HEK293 (cell line): ENCODE results near the gene SS18L1.

Experiments
- CTCF ChIA-PET: fragments of 350-600 bp; formaldehyde crosslinking; extraction: SDS; loops from one replicate; lab custom pipeline; 2021; ENCODE audit warnings: antibody characterized with exemption; lab: Yijun Ruan, JAX
- POLR2A ChIA-PET: fragments of 300-600 bp; formaldehyde crosslinking; extraction: SDS; loops from one replicate; lab custom pipeline; 2020; ENCODE audit warnings: antibody characterized with exemption, inconsistent platforms; lab: Yijun Ruan, JAX
- H3K27ac ChIP-seq: fragments of 200-500 bp; sonication (Bioruptor generic); 2 replicates; pipeline ENCODE4 v1.5.1; 2014; ENCODE audit warnings: low read depth, low read length, control low read depth, inconsistent platforms; ENCODE audit errors: extremely low read depth
- H3K36me3 ChIP-seq, 2 experiments: fragments of 200-500 bp in 1 of 2; sonication (Bioruptor generic) in 1 of 2; 1 replicate in 1 of 2; 2 replicates in 1 of 2; pipeline ENCODE4 v1.5.1; 2014 to 2017; ENCODE audit warnings: inconsistent platforms in 2 of 2, low read length in 2 of 2; ENCODE audit not compliant: control insufficient read depth in 2 of 2, insufficient read depth in 1 of 2
- H3K4me1 ChIP-seq: fragments of 200-500 bp; sonication (Bioruptor generic); 2 replicates; pipeline ENCODE4 v1.5.1; 2014; ENCODE audit warnings: mild to moderate bottlenecking, low read length, inconsistent platforms; ENCODE audit not compliant: control insufficient read depth, insufficient read depth
- H3K4me3 ChIP-seq: 2 replicates; pipeline ENCODE4 v1.5.1; 2011; ENCODE audit warnings: low read depth, mild to moderate bottlenecking, control low read depth, low read length, moderate library complexity
- H3K9me3 ChIP-seq: fragments of 200-500 bp; sonication (Bioruptor generic); 2 replicates; pipeline ENCODE4 v1.5.1; 2014; ENCODE audit warnings: low read depth, low read length, inconsistent platforms; ENCODE audit not compliant: control insufficient read depth, insufficient read depth
- AEBP2 ChIP-seq: fragments of 450-650 bp; formaldehyde crosslinking; IDR thresholded peaks from 2 replicates; pipeline ENCODE4 v1.5.1; 2016; ENCODE audit warnings: missing biosample characterization, missing genetic modification characterization, borderline replicate concordance
- KLF7 ChIP-seq: fragments of 450-650 bp; formaldehyde crosslinking; IDR thresholded peaks from 2 replicates; pipeline ENCODE4 v1.5.1; 2016; ENCODE audit warnings: missing biosample characterization, missing genetic modification characterization, borderline replicate concordance
- SALL2 ChIP-seq: fragments of 450-650 bp; formaldehyde crosslinking; IDR thresholded peaks from 2 replicates; pipeline ENCODE4 v1.5.0; 2017; ENCODE audit warnings: missing biosample characterization, mild to moderate bottlenecking, missing genetic modification characterization, borderline replicate concordance
- SP7 ChIP-seq: fragments of 450-650 bp; formaldehyde crosslinking; IDR thresholded peaks from 2 replicates; pipeline ENCODE4 v1.5.1; 2016; ENCODE audit warnings: missing biosample characterization, missing genetic modification characterization
- ZBTB1 ChIP-seq: fragments of 450-650 bp; formaldehyde crosslinking; IDR thresholded peaks from 2 replicates; pipeline ENCODE4 v1.5.1; 2016; ENCODE audit warnings: missing biosample characterization, missing genetic modification characterization
- ZBTB17 ChIP-seq: fragments of 450-650 bp; formaldehyde crosslinking; IDR thresholded peaks from 2 replicates; pipeline ENCODE4 v1.5.1; 2016; ENCODE audit warnings: missing biosample characterization, missing genetic modification characterization
- ZBTB20 ChIP-seq: fragments of 450-650 bp; formaldehyde crosslinking; IDR thresholded peaks from 2 replicates; pipeline ENCODE4 v1.5.1; 2016; ENCODE audit warnings: missing biosample characterization, missing genetic modification characterization
- ZIC2 ChIP-seq: fragments of 450-650 bp; formaldehyde crosslinking; IDR thresholded peaks from 2 replicates; pipeline ENCODE4 v1.5.1; 2016; ENCODE audit warnings: missing biosample characterization, missing genetic modification characterization
- ZNF133 ChIP-seq: fragments of 450-650 bp; formaldehyde crosslinking; IDR thresholded peaks from 2 replicates; pipeline ENCODE4 v1.5.1; 2016; ENCODE audit warnings: missing biosample characterization, missing genetic modification characterization
- ZNF23 ChIP-seq: fragments of 450-650 bp; formaldehyde crosslinking; IDR thresholded peaks from 2 replicates; pipeline ENCODE4 v1.5.1; 2016; ENCODE audit warnings: missing biosample characterization, missing genetic modification characterization, borderline replicate concordance
- ZNF324 ChIP-seq: fragments of 450-650 bp; formaldehyde crosslinking; IDR thresholded peaks from 2 replicates; pipeline ENCODE4 v1.5.1; 2016; ENCODE audit warnings: missing biosample characterization, missing genetic modification characterization
- ZNF341 ChIP-seq: fragments of 450-650 bp; formaldehyde crosslinking; IDR thresholded peaks from 2 replicates; pipeline ENCODE4; 2016; ENCODE audit warnings: low read depth, missing biosample characterization, missing genetic modification characterization
- ZNF433 ChIP-seq: fragments of 450-650 bp; formaldehyde crosslinking; IDR thresholded peaks from 2 replicates; pipeline ENCODE4 v1.5.1; 2016; ENCODE audit warnings: missing biosample characterization, missing genetic modification characterization, low read depth
- ZNF514 ChIP-seq: fragments of 450-650 bp; formaldehyde crosslinking; IDR thresholded peaks from 2 replicates; pipeline ENCODE4 v1.5.1; 2016; ENCODE audit warnings: missing biosample characterization, missing genetic modification characterization
- ZNF621 ChIP-seq: fragments of 450-650 bp; formaldehyde crosslinking; IDR thresholded peaks from 2 replicates; pipeline ENCODE4 v1.5.1; 2017; ENCODE audit warnings: missing biosample characterization, missing genetic modification characterization
- ZNF623 ChIP-seq: fragments of 450-650 bp; formaldehyde crosslinking; IDR thresholded peaks from 2 replicates; pipeline ENCODE4 v1.5.1; 2016; ENCODE audit warnings: missing biosample characterization, missing genetic modification characterization
- ZNF626 ChIP-seq: fragments of 450-650 bp; sonication (Bioruptor Pico); formaldehyde crosslinking; IDR thresholded peaks from 2 replicates; pipeline ENCODE4 v1.5.1; 2018; ENCODE audit warnings: missing biosample characterization, missing genetic modification characterization, inconsistent platforms
- ZNF645 ChIP-seq: fragments of 450-650 bp; formaldehyde crosslinking; IDR thresholded peaks from 2 replicates; pipeline ENCODE4; 2016; ENCODE audit warnings: missing biosample characterization, missing genetic modification characterization
- ZNF701 ChIP-seq: fragments of 450-650 bp; formaldehyde crosslinking; IDR thresholded peaks from 2 replicates; pipeline ENCODE4 v1.5.1; 2016; ENCODE audit warnings: missing biosample characterization, missing genetic modification characterization
- ZNF777 ChIP-seq: fragments of 450-650 bp; formaldehyde crosslinking; IDR thresholded peaks from 2 replicates; pipeline ENCODE4 v1.5.1; 2017; ENCODE audit warnings: missing biosample characterization, missing genetic modification characterization, borderline replicate concordance
- ZNF792 ChIP-seq: fragments of 450-650 bp; formaldehyde crosslinking; IDR thresholded peaks from 2 replicates; pipeline ENCODE4 v1.5.1; 2016; ENCODE audit warnings: missing biosample characterization, missing genetic modification characterization
- TF ChIP-seq, protein P1 (sequence below): fragments of 450-650 bp; formaldehyde crosslinking; IDR thresholded peaks from 2 replicates; pipeline ENCODE4 v1.5.1; 2017; ENCODE audit warnings: missing biosample characterization, missing genetic modification characterization
- TF ChIP-seq, protein P2 (sequence below): fragments of 450-650 bp; formaldehyde crosslinking; conservative IDR thresholded peaks from 2 replicates; pipeline ENCODE4 v1.5.1; 2016; ENCODE audit warnings: low read depth, missing biosample characterization, missing genetic modification characterization
- TF ChIP-seq, protein P3 (sequence below): fragments of 450-650 bp; IDR thresholded peaks from 2 replicates; pipeline ENCODE4 v1.5.1; 2018; ENCODE audit warnings: missing biosample characterization, mild to moderate bottlenecking, missing genetic modification characterization
- TF ChIP-seq, protein P4 (sequence below): IDR thresholded peaks from 2 replicates; pipeline ENCODE4 v1.6.1; 2011; ENCODE audit warnings: mild to moderate bottlenecking, low read depth, low read length, borderline replicate concordance

SS18L1 gene

GRCh38 chr20:62209850-62210495, 66.4 kb downstream of the SS18L1 start:
- no peak overlapping the region for H3K27ac ChIP-seq
- no peak overlapping the region for H3K4me3 ChIP-seq
- H3K36me3 ChIP-seq: no peaks in the 10 kb centered on the region
- no peaks in the 10 kb centered on the region for H3K9me3 ChIP-seq
- H3K4me1 ChIP-seq: no peaks in the 10 kb centered on the region
- ChIA-PET CTCF (no interaction called here), POLR2A (interaction anchor here (1.0 kb wide), 1 partner anchor 43 kb away, joined by 3 read pairs; no protein-coding TSS in a partner anchor)
- TF ChIP-seq ZNF341 (tag by site-specific recombination): no peak
- no peak for TF ChIP-seq ZBTB1 (tag by site-specific recombination)
- TF ChIP-seq, protein P1, sequence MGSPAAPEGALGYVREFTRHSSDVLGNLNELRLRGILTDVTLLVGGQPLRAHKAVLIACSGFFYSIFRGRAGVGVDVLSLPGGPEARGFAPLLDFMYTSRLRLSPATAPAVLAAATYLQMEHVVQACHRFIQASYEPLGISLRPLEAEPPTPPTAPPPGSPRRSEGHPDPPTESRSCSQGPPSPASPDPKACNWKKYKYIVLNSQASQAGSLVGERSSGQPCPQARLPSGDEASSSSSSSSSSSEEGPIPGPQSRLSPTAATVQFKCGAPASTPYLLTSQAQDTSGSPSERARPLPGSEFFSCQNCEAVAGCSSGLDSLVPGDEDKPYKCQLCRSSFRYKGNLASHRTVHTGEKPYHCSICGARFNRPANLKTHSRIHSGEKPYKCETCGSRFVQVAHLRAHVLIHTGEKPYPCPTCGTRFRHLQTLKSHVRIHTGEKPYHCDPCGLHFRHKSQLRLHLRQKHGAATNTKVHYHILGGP (tag by site-specific recombination): no peak
- TF ChIP-seq, protein P2, sequence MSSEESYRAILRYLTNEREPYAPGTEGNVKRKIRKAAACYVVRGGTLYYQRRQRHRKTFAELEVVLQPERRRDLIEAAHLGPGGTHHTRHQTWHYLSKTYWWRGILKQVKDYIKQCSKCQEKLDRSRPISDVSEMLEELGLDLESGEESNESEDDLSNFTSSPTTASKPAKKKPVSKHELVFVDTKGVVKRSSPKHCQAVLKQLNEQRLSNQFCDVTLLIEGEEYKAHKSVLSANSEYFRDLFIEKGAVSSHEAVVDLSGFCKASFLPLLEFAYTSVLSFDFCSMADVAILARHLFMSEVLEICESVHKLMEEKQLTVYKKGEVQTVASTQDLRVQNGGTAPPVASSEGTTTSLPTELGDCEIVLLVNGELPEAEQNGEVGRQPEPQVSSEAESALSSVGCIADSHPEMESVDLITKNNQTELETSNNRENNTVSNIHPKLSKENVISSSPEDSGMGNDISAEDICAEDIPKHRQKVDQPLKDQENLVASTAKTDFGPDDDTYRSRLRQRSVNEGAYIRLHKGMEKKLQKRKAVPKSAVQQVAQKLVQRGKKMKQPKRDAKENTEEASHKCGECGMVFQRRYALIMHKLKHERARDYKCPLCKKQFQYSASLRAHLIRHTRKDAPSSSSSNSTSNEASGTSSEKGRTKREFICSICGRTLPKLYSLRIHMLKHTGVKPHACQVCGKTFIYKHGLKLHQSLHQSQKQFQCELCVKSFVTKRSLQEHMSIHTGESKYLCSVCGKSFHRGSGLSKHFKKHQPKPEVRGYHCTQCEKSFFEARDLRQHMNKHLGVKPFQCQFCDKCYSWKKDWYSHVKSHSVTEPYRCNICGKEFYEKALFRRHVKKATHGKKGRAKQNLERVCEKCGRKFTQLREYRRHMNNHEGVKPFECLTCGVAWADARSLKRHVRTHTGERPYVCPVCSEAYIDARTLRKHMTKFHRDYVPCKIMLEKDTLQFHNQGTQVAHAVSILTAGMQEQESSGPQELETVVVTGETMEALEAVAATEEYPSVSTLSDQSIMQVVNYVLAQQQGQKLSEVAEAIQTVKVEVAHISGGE (tag by site-specific recombination): no peak
- no peak for TF ChIP-seq ZNF324 (tag by site-specific recombination)
- no peak for TF ChIP-seq SALL2 (tag by site-specific recombination)
- TF ChIP-seq ZNF626: no peak
- TF ChIP-seq SP7 (tag by site-specific recombination): no peak
- TF ChIP-seq, protein P3, sequence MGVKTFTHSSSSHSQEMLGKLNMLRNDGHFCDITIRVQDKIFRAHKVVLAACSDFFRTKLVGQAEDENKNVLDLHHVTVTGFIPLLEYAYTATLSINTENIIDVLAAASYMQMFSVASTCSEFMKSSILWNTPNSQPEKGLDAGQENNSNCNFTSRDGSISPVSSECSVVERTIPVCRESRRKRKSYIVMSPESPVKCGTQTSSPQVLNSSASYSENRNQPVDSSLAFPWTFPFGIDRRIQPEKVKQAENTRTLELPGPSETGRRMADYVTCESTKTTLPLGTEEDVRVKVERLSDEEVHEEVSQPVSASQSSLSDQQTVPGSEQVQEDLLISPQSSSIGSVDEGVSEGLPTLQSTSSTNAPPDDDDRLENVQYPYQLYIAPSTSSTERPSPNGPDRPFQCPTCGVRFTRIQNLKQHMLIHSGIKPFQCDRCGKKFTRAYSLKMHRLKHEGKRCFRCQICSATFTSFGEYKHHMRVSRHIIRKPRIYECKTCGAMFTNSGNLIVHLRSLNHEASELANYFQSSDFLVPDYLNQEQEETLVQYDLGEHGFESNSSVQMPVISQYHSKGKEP: no peak
- no peak for TF ChIP-seq ZNF621
- no peak for TF ChIP-seq ZNF645 (tag by site-specific recombination)
- TF ChIP-seq ZNF433 (tag by site-specific recombination): no peak
- TF ChIP-seq KLF7 (tag by site-specific recombination): no peak
- no peak for TF ChIP-seq ZNF23 (tag by site-specific recombination)
- no peak for TF ChIP-seq ZNF777
- TF ChIP-seq ZNF514 (tag by site-specific recombination): no peak

DNA sequence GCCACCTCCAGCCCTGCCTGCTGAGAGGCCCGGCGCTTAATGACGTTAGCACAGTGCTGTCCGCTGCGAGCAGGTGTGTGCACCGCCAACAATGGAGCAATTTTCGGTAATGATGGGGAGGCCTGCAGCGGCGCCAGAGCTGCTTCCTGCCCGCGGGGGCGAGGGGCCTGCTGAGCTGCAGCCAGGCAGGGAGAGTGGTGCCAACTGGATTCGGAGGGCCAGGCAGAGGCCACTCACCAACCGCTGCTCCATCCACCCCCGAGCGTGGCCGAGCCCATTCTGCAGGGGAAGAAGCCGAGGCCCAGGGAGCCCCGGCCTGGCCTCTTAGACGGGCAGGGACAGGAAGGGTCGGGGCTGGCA, 66.9 kb downstream of the SS18L1 start:
- no peak overlapping the region for H3K4me3 ChIP-seq
- ChIA-PET CTCF (no interaction called here), POLR2A (interaction anchor here (1.0 kb wide), 1 partner anchor 43 kb away, joined by 3 read pairs; no protein-coding TSS in a partner anchor)
- H3K36me3 ChIP-seq: no peaks in the 10 kb centered on the region
- TF ChIP-seq ZBTB20 (tag by site-specific recombination) (no peak), ZNF701 (tag by site-specific recombination) (no peak), ZBTB17 (tag by site-specific recombination) (no peak), AEBP2 (no peak), ZNF623 (tag by site-specific recombination) (no peak), ZNF792 (tag by site-specific recombination) (no peak), ZIC2 (tag by site-specific recombination) (no peak), ZNF133 (tag by site-specific recombination) (no peak)
- TF ChIP-seq, protein P4, sequence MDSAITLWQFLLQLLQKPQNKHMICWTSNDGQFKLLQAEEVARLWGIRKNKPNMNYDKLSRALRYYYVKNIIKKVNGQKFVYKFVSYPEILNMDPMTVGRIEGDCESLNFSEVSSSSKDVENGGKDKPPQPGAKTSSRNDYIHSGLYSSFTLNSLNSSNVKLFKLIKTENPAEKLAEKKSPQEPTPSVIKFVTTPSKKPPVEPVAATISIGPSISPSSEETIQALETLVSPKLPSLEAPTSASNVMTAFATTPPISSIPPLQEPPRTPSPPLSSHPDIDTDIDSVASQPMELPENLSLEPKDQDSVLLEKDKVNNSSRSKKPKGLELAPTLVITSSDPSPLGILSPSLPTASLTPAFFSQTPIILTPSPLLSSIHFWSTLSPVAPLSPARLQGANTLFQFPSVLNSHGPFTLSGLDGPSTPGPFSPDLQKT: no peak
- no peak overlapping the region for H3K27ac ChIP-seq
- no peaks in the 10 kb centered on the region for H3K4me1 ChIP-seq
- no peaks in the 10 kb centered on the region for H3K9me3 ChIP-seq
